ENCODE results near the gene JAG2. TPM values are rescaled to one million over a fixed set of nuclear protein-coding genes. Genes with fewer than 3 reads are reported as not detected.

JAG2 gene
- total RNA-seq, 1 experiment from 2014 or later, result 43.7 TPM

DNA sequence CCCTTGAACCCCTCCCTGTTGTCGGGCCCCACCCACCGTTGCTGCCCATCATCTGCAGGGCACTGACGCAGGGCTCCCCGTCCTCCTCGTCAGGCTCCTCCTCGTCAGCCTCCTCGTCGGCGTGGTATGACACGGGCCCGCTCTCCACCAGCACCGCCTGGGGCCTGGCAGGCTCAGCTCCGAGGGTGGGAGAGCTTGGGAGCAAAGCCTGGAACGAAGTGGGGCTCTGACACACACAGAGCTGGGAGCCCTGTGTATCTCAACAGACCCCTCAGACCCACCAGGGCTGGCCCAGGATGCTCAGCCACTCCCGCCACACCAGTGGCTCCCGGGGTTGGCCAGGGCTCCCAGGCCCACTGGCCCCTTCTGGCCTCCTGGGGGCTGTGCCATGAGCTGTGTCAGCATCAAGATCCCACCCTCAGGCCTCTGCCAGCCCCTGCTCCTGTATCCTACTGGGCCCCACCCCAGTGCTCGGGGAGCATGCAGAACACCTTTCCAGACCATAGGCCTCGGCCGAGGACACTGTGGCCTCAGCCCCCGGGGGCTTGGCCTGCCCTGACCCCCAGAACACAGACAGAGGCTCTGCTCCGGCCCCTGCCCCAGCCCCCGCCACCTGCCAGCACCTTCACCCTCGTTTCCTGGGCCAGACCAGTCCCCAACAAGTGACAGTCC lies 42.6 kb upstream of the JAG2 start:
- ATAC-seq (no peak), DNase-seq (ENCODE audit: low read depth, low spot score) (no peak)
- CTCF ChIA-PET, result no interaction called here
- intact Hi-C loops (cut with micrococcal nuclease; ENCODE audit: unreplicated experiment), result no loop called here
- Histone ChIP-seq H3K9me3 (ENCODE audit: control insufficient read depth, insufficient read depth, low read depth, low read length) (no peaks in the 10 kb centered on the region), H3K36me3 (ENCODE audit: control insufficient read depth, insufficient read depth, low read length) (no peaks in the 10 kb centered on the region), H3K4me3 (ENCODE audit: low read depth in 2 of 2, low read length in 2 of 2) (no peak overlapping the region), H3K27me3 (ENCODE audit: control insufficient read depth, insufficient read depth, low read length) (no peaks in the 10 kb centered on the region), H3K27ac (ENCODE audit: low read length) (no peak overlapping the region), H3K4me1 (ENCODE audit: control insufficient read depth, insufficient read depth, low read length) (no peaks in the 10 kb centered on the region)
- TF ChIP-seq SIN3A (IDR thresholded peaks at IDR 0.05; ENCODE audit: borderline replicate concordance, insufficient read depth, low read depth, low read length) (no peak), CTCF (IDR thresholded peaks at IDR 0.05) (no peak), TCF7L2 (IDR thresholded peaks at IDR 0.05; ENCODE audit: low read depth, low read length) (no peak), POLR2AphosphoS5 (IDR thresholded peaks at IDR 0.05; ENCODE audit: low read depth, low read length) (no peak), REST (IDR thresholded peaks at IDR 0.05; ENCODE audit: insufficient read depth in 1 of 2, low read depth in 2 of 2, low read length in 1 of 2) (no peak)
- POLR2A ChIA-PET, result no interaction called here
- in situ Hi-C loops (cut with HindIII; ENCODE audit: low pct_unique_long_range_greater_than_20kb, low sequenced_read_pairs), result no loop called here
- no TSS peak for BruUV-seq (replicated peaks)

DNA sequence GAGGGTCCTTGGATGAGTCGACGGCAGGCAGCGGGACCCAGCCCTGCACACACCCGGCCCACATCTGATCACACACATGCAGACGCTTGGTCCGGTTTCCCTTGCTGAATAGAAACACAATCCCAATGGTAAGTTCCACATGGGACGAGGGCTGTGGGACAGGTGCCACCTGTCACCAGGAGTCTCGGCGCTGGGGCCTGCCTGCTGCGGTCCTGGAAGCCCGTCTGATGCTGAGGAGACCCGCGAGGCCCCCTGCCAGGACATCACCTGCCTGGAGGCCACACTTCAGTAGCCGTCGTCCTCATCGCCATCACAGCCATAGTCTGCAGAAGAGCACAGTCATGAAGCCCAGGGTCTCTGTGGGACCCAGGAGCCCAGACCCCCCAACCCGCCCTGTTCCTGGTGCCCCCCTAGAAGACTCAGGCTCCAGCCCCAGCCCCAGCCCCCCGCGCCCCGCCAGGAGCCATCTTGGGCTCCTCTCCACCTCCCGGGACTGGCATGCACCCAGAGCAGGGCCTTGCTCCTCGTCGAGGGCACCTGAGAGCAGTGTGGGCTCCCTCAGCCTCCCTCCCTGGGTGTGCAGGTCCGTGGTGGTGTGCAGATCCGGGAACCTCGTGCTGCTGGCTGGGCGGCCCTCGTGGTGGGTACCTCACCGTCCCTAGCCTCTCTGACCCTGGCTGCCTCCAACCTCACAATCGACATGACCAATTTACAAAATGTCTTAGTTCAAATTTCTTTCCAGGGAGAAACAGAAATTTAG lies 41.9 kb upstream of the JAG2 start:
- intact Hi-C loops (cut with micrococcal nuclease; ENCODE audit: unreplicated experiment), result no loop called here
- no TSS peak for BruUV-seq (replicated peaks)
- H3K4me1 ChIP-seq (ENCODE audit: control insufficient read depth, insufficient read depth, low read length), result no peaks in the 10 kb centered on the region; the same call in 1 of the 2 replicates

More for the DNA sequence above, 41.9 kb upstream of the JAG2 start:
- Histone ChIP-seq H3K4me3 (ENCODE audit: low read depth in 2 of 2, low read length in 2 of 2) (no peak overlapping the region), H3K27ac (ENCODE audit: low read length) (no peak overlapping the region), H3K36me3 (ENCODE audit: control insufficient read depth, insufficient read depth, low read length) (no peaks in the 10 kb centered on the region), H3K9me3 (ENCODE audit: control insufficient read depth, insufficient read depth, low read depth, low read length) (no peaks in the 10 kb centered on the region), H3K27me3 (ENCODE audit: control insufficient read depth, insufficient read depth, low read length) (no peaks in the 10 kb centered on the region)
- ChIA-PET CTCF (no interaction called here), POLR2A (no interaction called here)
- in situ Hi-C loops (cut with HindIII; ENCODE audit: low pct_unique_long_range_greater_than_20kb, low sequenced_read_pairs), result no loop called here
- DNase-seq (ENCODE audit: low read depth, low spot score) (no peak), ATAC-seq (no peak)
- no peak for TF ChIP-seq REST (IDR thresholded peaks at IDR 0.05; ENCODE audit: insufficient read depth in 1 of 2, low read depth in 2 of 2, low read length in 1 of 2)
- no peak for TF ChIP-seq TCF7L2 (IDR thresholded peaks at IDR 0.05; ENCODE audit: low read depth, low read length)
- TF ChIP-seq POLR2AphosphoS5 (IDR thresholded peaks at IDR 0.05; ENCODE audit: low read depth, low read length), result no peak
- TF ChIP-seq SIN3A (IDR thresholded peaks at IDR 0.05; ENCODE audit: borderline replicate concordance, insufficient read depth, low read depth, low read length), result no peak
- no peak for TF ChIP-seq CTCF (IDR thresholded peaks at IDR 0.05)

Measured in Panc1 (cell line).